Measurements from ENCODE around the gene BANP. TPM values are rescaled to one million over a fixed set of nuclear protein-coding genes. Genes with fewer than 3 reads are reported as not detected.

BANP gene
- polyA plus RNA-seq, 1 of the 3 experiments (the other 2 are of a cell fraction) = 16.8 TPM

DNA sequence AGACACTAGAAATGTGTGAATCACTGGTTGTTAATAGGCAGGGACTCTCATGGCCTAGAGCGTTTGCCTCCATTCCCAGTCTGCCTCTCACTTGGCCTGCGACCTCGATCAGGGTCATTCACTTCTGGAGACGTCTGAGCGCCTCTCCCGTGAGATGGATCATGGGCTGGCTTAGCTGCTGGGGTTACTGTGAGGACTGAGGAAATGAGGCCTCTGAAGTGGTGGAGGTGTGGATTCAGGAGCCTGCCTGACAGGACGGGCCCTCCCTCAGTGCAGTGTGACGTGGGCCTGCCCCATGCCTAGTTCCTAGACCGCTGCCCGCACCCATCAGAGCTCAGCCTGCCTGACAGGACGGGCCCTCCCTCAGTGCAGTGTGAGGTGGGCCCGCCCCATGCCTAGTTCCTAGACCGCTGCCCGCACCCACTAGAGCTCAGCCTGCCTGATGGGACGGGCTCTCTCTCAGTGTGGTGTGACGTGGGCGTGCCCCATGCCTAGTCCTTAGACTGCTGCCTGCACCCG is 61.9 kb downstream of the BANP start:
- Histone ChIP-seq H3F3A (replicated peaks; ENCODE audit: insufficient read depth) (no peaks in the 10 kb centered on the region), H3K9ac (no peak overlapping the region), H3K27ac (ENCODE audit: low read depth in 2 of 2, low read length in 1 of 2) (no peak overlapping the region), H2AFZ (ENCODE audit: low read depth) (no peak overlapping the region), H3K36me3 (replicated peaks in 1 of 2; ENCODE audit: control insufficient read depth in 1 of 2, insufficient read depth in 2 of 2, low read length in 1 of 2) (peaks cover 3 to 25% of the 10 kb centered on the region in 2 experiments), H4K20me1 (ENCODE audit: insufficient read depth) (no peaks in the 10 kb centered on the region), H3K4me1 (ENCODE audit: control insufficient read depth in 1 of 2, insufficient read depth in 2 of 2, low read depth in 1 of 2, low read length in 1 of 2) (peaks cover 7 to 8% of the 10 kb centered on the region in 2 experiments; a peak in 2 of 4 replicates), H3K4me2 (no peak overlapping the region), H3K79me2 (ENCODE audit: insufficient read depth) (no peaks in the 10 kb centered on the region), H3K9me3 (no peaks in the 10 kb centered on the region), H3K9me2 (no peaks in the 10 kb centered on the region), H3K4me3 (ENCODE audit: low read depth in 2 of 2, low read length in 1 of 2) (no peak overlapping the region), H3K27me3 (ENCODE audit: insufficient read depth) (no peaks in the 10 kb centered on the region)
- DNase-seq = no peak
- ChIA-PET POLR2A (no interaction called here), CTCF (interaction anchor here (1.2 to 2.0 kb wide), 2 partner anchors 11 to 424 kb away, joined by 3 to 6 read pairs; no protein-coding TSS in a partner anchor)
- TF ChIP-seq, protein P1, sequence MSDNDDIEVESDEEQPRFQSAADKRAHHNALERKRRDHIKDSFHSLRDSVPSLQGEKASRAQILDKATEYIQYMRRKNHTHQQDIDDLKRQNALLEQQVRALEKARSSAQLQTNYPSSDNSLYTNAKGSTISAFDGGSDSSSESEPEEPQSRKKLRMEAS (IDR thresholded peaks at IDR 0.05; ENCODE audit: low read depth) = no peak
- TF ChIP-seq NFIC (IDR thresholded peaks at IDR 0.05; ENCODE audit: borderline replicate concordance) (no peak), TEAD4 (IDR thresholded peaks at IDR 0.05; ENCODE audit: borderline replicate concordance, insufficient read depth) (no peak), MXI1 (IDR thresholded peaks at IDR 0.05; ENCODE audit: low read depth, low read length) (no peak), RAD21 (IDR thresholded peaks at IDR 0.05; ENCODE audit: low read length) (no peak), TCF12 (IDR thresholded peaks at IDR 0.05) (no peak), ELF1 (IDR thresholded peaks at IDR 0.05) (no peak), CHD2 (IDR thresholded peaks at IDR 0.05; ENCODE audit: low read length, partially characterized antibody) (no peak), YY1 (IDR thresholded peaks at IDR 0.05; ENCODE audit: low read depth) (no peak), GABPA (IDR thresholded peaks at IDR 0.05; ENCODE audit: low read depth) (no peak), FOXM1 (IDR thresholded peaks at IDR 0.05; ENCODE audit: low read depth) (no peak), POLR2AphosphoS5 (IDR thresholded peaks at IDR 0.05; ENCODE audit: low read depth, low read length) (no peak), EZH2phosphoT487 (IDR thresholded peaks at IDR 0.05; ENCODE audit: borderline replicate concordance, low read depth) (no peak)
- TF ChIP-seq, protein P2, sequence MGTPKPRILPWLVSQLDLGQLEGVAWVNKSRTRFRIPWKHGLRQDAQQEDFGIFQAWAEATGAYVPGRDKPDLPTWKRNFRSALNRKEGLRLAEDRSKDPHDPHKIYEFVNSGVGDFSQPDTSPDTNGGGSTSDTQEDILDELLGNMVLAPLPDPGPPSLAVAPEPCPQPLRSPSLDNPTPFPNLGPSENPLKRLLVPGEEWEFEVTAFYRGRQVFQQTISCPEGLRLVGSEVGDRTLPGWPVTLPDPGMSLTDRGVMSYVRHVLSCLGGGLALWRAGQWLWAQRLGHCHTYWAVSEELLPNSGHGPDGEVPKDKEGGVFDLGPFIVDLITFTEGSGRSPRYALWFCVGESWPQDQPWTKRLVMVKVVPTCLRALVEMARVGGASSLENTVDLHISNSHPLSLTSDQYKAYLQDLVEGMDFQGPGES (IDR thresholded peaks at IDR 0.05; ENCODE audit: low read depth, low read length) = no peak
- TF ChIP-seq, protein P3, sequence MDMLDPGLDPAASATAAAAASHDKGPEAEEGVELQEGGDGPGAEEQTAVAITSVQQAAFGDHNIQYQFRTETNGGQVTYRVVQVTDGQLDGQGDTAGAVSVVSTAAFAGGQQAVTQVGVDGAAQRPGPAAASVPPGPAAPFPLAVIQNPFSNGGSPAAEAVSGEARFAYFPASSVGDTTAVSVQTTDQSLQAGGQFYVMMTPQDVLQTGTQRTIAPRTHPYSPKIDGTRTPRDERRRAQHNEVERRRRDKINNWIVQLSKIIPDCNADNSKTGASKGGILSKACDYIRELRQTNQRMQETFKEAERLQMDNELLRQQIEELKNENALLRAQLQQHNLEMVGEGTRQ (IDR thresholded peaks at IDR 0.05; ENCODE audit: borderline replicate concordance, low read depth, low read length) = no peak
- TF ChIP-seq, protein P4, sequence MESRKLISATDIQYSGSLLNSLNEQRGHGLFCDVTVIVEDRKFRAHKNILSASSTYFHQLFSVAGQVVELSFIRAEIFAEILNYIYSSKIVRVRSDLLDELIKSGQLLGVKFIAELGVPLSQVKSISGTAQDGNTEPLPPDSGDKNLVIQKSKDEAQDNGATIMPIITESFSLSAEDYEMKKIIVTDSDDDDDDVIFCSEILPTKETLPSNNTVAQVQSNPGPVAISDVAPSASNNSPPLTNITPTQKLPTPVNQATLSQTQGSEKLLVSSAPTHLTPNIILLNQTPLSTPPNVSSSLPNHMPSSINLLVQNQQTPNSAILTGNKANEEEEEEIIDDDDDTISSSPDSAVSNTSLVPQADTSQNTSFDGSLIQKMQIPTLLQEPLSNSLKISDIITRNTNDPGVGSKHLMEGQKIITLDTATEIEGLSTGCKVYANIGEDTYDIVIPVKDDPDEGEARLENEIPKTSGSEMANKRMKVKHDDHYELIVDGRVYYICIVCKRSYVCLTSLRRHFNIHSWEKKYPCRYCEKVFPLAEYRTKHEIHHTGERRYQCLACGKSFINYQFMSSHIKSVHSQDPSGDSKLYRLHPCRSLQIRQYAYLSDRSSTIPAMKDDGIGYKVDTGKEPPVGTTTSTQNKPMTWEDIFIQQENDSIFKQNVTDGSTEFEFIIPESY (IDR thresholded peaks at IDR 0.05; ENCODE audit: borderline replicate concordance, low read depth) = no peak
- TF ChIP-seq, protein P5, sequence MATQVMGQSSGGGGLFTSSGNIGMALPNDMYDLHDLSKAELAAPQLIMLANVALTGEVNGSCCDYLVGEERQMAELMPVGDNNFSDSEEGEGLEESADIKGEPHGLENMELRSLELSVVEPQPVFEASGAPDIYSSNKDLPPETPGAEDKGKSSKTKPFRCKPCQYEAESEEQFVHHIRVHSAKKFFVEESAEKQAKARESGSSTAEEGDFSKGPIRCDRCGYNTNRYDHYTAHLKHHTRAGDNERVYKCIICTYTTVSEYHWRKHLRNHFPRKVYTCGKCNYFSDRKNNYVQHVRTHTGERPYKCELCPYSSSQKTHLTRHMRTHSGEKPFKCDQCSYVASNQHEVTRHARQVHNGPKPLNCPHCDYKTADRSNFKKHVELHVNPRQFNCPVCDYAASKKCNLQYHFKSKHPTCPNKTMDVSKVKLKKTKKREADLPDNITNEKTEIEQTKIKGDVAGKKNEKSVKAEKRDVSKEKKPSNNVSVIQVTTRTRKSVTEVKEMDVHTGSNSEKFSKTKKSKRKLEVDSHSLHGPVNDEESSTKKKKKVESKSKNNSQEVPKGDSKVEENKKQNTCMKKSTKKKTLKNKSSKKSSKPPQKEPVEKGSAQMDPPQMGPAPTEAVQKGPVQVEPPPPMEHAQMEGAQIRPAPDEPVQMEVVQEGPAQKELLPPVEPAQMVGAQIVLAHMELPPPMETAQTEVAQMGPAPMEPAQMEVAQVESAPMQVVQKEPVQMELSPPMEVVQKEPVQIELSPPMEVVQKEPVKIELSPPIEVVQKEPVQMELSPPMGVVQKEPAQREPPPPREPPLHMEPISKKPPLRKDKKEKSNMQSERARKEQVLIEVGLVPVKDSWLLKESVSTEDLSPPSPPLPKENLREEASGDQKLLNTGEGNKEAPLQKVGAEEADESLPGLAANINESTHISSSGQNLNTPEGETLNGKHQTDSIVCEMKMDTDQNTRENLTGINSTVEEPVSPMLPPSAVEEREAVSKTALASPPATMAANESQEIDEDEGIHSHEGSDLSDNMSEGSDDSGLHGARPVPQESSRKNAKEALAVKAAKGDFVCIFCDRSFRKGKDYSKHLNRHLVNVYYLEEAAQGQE (IDR thresholded peaks at IDR 0.05; ENCODE audit: low read depth, low read length) = no peak
- TF ChIP-seq, protein P6, sequence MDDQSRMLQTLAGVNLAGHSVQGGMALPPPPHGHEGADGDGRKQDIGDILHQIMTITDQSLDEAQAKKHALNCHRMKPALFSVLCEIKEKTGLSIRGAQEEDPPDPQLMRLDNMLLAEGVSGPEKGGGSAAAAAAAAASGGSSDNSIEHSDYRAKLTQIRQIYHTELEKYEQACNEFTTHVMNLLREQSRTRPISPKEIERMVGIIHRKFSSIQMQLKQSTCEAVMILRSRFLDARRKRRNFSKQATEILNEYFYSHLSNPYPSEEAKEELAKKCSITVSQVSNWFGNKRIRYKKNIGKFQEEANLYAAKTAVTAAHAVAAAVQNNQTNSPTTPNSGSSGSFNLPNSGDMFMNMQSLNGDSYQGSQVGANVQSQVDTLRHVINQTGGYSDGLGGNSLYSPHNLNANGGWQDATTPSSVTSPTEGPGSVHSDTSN (IDR thresholded peaks at IDR 0.05) = no peak
- WGBS (ENCODE audit: low lambda C conversion rate) = 82% methylated on average over 2 of the region's 18 CpGs
